ENCODE results near the gene IFNA13.

Gene IFNA13

DNA sequence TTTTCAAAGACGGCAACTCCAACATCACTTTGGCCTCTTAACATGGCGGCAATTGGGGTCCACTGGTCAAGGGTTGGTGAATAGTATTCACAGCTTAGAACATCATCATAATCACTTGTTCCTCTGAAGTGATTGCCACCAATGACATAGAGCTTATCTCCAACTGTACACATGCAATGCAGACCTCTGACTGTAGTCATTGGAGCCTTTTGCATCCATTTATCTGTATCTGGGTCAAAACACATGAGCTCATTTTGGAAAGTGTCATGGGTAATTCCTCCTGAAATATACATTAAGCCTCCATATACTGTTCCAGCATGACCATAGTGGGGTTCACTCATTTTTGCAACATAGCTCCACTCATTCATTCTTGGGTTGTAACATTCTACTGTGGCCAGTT lies 34.6 kb downstream of the IFNA13 start:
- FAIRE-seq, result peak; percentile 52
- TF ChIP-seq POLR2A (IDR thresholded peaks at IDR 0.05; ENCODE audit: low read depth, low read length), result no peak
- DNase-seq (ENCODE audit: insufficient read length, low spot score), result no peak

DNA sequence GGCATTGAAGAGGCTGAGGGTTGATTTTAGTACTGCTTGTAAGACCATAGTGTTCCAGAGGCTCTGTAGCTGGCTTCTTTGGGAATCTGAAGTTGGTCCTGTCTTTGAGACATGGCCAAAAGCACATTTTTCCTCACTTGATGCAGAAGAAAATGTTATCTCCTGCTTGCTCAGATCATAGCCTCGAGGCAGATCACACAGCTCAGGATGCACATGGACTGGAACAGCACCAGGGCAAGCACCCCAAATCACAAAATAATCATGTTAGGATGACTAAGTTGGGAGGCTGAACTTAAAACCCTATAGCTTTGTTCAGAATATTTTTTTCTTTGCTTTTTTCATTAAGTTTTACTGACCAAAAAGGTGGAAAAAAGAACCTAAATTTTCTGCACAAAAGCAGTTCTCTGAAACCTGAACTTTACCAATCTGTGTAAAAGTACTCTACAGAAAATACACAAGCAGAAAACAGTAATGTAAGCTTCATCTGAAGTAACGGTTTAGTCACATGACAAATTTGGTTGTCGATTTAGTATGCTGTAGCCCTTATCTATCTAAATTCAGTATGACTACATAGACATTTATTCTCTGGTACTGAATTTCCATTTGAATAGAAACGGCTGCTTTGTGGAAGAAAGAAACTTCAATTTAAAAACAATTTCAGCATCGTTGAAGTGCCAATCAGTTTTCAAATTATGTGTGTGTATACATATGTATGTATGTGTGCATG lies 36.0 kb downstream of the IFNA13 start:
- TF ChIP-seq POLR2A (IDR thresholded peaks at IDR 0.05; ENCODE audit: low read depth, low read length), result no peak
- DNase-seq (ENCODE audit: insufficient read length, low spot score) (no peak), FAIRE-seq (peak; percentile 50)

DNA sequence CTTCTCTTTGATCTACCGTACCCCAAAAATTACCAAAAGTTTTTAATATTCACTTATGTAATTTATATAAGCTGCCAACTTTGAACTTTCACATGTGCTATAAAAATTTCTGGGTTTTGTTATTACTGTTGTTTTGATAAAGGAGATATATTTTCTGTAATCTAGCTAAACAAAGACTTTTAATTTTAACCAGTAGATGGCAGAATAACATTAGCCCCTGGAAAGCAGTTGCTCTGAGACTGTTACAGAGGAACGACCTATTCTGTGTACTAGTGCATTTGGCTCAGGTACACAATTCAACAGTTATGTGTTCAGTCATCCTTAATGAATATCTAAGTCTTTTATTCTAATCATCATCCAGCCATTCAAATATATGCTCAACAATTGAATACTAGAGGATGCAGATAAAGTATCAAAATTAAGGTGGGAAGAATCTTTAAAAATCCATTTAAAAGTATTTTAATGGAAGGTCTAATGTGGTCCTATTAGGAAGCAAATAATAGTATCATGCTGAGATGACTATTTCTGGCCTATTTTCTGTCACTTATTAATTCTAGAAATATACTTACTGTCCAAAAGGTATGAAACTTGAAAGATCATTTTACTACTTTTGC lies 41.2 kb downstream of the IFNA13 start:
- no peak for TF ChIP-seq POLR2A (IDR thresholded peaks at IDR 0.05; ENCODE audit: low read depth, low read length)
- peak; percentile 12 for DNase-seq (ENCODE audit: insufficient read length, low spot score)
- FAIRE-seq, result peak; percentile 91

DNA sequence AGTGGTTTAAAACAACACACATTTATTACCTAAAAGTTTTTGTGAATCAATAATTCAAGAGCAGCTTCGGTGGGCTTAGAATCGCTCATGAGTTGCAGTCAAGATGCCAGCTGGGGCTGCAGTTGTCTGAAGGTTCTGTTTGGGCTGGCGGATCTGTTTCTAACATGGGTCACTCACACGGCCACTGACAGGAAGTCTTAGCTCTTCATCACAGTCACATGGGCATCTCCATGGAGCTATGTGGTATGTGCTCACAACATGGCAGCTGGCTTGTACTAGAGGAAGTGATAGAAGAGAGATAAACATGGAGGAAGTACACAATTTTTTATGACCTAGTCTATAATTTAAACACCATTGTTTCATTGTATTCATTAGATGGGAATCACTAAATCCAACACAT lies 43.8 kb downstream of the IFNA13 start:
- TF ChIP-seq POLR2A (IDR thresholded peaks at IDR 0.05; ENCODE audit: low read depth, low read length), result no peak
- FAIRE-seq, result peak; percentile 23
- DNase-seq (ENCODE audit: insufficient read length, low spot score), result no peak

DNA sequence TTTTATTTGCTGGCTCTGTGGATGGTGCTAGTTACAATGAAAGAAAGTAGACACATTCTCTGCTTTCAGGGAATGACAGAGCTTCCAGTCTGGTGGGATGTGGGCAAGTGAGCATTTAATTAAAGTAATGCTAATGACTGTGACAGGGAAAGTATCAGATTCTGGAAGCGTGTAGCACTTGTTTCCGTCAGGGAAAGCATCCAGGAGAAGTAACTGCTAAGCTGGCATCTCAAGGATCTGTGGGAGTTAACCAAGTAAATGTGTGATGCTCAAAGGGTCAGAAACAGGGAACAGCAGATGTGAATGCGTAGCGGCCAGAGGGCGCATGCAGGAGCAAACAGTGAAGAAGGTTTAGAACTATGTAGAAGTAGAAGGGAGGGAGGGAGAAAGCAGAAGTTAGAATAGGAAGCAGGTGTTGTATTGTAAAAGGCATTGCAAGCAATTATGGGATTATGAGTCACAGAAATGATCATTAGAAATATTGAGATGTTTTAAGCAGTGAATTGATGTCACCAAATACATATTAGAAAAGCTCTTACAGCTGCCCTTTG lies 44.9 kb downstream of the IFNA13 start:
- no peak for TF ChIP-seq POLR2A (IDR thresholded peaks at IDR 0.05; ENCODE audit: low read depth, low read length)
- FAIRE-seq (no peak), DNase-seq (ENCODE audit: insufficient read length, low spot score) (no peak)

DNA sequence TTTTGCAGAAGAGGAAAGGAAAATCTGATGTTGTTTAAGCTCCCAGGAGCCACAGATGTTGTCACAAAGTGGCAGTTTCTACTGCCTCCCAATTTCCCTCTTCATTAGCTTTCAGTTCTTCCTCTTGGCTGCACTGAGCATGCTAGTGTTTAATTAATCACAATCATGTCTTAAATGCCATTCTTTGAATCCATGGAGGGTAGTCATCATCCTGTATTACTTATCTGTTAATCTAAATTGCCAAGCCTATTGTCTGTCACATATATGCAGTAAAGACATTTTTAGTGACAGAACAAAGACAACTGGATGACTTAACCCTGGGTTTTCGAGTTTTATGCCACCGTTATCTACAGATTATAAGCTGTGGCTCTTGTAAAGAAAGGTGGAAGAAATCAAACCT lies 47.4 kb downstream of the IFNA13 start:
- no peak for TF ChIP-seq POLR2A (IDR thresholded peaks at IDR 0.05; ENCODE audit: low read depth, low read length)
- no peak for FAIRE-seq
- DNase-seq (ENCODE audit: insufficient read length, low spot score), result no peak

DNA sequence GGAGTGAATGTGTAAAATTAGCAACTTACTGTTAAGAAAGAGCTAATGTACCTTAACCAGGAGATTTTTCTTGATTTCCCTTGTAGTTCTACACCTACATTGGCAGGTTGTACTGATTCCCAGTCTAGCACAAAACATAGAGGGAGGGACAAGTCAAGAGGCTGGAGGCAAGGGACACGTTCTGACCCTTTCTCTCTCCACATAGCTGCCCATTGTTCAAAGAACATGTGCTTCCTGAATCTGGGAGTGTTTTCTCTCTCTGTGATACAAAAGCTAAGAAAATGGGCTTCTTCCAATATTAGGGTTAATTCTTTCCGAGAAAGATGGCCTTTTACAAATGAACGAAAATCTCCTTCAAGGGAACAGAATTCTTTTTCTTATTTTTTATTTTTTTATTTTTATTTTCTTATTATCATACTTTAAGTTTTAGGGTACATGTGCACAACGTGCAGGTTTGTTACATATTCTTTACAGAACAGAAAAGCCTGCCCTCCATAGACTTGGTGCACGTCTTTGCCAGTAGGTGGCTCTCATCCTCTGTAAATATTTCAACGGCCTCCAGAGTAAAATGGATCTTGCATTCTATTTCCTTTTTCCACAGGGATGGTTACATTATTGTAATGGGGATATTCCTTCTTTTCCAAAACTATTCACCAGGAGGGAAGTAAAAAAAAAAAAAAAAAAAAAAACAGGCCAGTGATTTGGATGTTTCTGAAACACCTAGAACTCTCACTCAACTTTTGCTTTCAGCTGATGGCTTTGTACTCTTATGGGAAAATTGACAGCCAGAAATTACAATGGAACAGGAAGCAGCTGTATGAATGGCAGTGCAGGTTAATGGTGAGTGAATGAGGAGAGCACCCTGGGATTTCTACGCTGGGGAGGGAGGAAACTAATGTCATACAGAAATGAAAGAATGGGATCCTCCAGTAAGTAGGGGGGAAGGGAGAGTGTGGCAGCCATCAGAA lies 49.6 kb downstream of the IFNA13 start:
- DNase-seq (ENCODE audit: insufficient read length, low spot score), result no peak
- FAIRE-seq, result peak; percentile 79
- TF ChIP-seq POLR2A (IDR thresholded peaks at IDR 0.05; ENCODE audit: low read depth, low read length), result no peak
